CD4-positive, alpha-beta T cell treated with Interleukin-21 for 1 hour (primary cell): ENCODE measurements around the gene ZMIZ2.
"Not testable (repeated sequence)": the region's sequence is repeated elsewhere in the genome, so short reads cannot be mapped to it uniquely, and the experiment has no call there.

Experiments
- DNase-seq: peaks from one replicate; pipeline ENCODE4 v3.0.0-alpha.2; 2020

ZMIZ2 gene

DNA sequence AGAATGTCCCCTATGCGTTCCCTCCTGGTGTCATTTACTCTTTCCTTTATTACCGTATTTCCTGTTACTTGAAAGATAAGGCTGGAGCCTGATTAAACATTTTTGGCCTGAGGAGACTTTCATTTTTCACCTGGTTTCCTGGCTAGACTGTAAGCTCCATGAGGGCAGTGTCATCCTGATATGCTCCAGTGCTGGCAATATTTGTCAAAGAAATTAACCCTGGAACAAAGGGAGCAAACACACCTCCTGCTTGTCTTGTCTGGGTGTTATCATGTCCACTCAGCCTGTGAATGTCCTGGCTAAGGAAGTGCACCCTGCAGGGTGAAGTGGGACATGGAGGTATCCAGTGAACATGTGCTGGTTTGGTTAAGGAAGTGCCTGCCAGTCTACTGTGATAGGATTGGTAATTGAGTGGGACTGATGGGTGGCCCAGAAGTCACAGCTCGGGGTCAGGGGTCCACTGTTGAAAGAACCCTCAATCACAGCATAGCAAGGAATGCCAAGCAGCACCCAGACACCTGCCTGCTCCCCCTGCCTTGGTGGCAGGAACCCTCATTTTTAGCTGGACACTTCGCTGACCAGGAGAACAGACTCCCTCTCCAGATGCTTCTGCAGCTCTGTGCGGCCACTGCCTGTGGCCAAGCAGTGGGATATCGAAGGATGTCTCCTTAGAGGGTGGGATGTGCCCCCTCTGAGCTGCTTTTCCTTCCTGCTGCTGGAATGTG, 26.9 kb downstream of the ZMIZ2 start:
- DNase-seq: no peak

DNA sequence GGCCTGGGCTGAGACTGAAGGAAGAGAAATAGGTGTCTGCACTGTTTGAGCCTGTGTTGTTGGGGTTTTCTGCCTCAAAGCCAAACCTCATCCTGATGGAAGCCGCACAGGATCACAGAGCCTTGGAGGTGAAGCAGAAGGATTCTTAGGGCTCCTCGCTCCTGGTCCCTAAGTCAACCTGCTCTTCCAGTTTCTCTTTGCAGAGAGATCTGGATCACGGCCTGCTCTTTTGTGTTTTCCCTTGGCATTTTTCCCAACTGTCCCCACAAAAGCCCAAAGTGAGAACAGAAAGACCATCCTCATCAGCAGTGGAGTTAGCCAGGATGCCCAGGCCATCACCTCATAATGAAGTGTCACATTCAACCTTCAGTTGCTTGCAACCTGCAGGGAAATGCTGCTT, 27.6 kb downstream of the ZMIZ2 start:
- DNase-seq: no peak

DNA sequence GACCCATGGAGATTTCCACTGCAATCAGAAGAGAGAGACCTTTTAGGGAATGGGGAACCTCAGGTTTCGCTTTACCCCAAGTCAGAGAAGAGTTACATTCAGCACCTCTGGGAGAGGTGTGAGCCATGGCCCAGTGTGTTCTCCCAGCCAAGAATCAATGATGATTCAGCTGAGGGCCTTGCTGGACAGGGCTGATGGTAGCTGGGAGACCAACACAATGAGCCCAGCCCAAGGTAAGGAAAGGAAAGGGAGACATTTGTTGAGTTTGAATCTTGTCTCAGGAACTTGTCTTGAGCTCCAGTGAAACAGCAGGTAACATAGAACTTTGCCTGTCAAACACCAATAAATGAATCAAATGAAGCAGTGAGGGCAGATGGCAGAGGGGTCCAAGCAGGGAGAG, 33.8 kb downstream of the ZMIZ2 start:
- DNase-seq: no peak

DNA sequence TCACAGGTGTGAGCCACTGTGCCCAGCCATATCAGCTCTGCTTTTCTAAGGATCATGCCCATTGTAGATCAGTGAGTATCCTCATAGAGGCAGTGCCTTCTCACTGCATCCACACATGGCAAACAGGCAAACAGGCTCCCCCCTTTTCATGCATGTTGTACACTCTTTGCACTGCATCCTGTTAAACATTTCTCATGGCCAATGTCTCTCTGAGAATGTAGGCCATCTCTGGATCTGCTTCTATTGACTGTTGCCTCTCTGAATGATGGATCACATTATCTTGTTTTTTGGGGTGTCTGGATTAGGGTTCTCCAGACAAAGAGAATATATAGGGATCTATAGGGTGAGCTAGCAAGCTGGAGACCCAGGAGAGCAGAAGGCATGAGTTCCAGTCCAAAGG, 34.8 kb downstream of the ZMIZ2 start:
- no peak for DNase-seq

DNA sequence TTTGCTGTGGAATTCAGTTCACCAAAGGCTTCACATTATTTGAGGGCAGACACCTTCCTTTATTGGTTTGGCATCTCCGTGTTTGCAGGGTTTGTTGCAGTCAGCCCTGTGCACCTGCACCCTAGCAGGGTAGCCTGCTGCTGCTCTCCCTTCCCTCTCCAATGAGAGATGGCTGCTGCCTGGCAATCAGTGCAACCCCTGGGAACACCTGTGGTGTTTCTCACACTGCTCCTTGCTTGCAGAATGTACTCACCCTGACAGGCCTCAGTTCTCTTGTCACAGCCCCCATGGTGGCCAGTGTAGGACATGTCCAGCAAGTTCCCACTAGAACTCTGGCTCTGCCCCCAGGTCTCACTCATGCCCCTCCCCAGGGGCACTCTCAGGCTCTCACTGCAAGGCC, 35.7 kb downstream of the ZMIZ2 start:
- no peak for DNase-seq

DNA sequence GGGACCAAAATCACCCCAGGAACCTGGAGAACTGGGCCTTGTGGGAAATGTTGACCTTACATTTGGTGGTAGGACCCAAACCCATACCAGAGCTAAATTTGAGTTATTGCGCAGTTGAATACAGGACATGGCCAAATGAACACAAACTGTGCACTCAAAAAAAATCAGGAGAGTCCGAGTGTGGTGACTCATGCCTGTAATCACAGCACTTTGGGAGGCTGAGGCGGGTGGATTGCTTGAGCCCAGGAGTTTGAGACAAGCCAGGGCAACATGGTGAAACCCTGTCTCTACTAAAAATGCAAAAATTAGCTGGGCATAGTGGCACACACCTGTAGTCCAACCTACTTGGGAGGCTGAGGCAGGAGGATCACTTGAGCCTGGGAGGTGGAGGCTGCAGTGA, 36.6 kb downstream of the ZMIZ2 start:
- not testable (repeated sequence) for DNase-seq

DNA sequence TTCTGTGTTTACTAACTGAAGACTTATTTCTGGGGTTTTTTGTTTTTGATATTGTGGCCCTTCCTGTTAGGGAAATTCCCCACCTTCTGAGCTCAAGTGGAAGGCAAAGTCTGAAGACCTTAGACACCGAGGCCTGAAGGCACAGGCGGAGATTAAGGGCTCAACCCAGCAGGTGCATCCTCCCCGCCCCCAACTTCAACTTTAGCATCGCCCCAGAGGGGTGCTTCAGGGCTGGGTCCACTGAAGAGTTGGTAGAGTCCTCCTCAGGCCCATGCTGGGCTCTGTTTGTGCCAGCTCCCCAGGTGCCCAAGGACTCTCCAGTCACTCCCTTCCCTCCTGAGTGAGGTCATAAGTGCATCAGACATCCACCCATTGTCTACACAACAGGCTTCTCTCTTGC, 38.4 kb downstream of the ZMIZ2 start:
- no peak for DNase-seq

DNA sequence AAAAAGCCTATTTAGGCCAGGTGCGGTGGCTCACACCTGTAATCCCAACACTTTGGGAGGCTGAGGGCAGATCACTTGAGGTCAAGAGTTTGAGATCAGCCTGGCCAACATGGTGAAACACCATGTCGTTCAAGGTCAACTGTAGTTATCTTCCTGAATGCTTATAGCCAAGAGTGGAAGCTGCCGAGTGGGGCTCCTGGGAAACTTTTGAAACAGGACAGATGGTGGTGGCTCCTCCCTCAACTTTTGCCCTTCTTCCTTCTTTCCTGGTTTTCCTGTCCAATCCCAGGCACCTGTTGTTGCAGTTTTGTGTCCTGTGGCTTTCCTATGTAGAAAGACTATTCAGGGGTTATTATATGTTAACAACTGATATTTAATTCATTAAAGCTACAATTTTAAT, 39.1 kb downstream of the ZMIZ2 start:
- no peak for DNase-seq

DNA sequence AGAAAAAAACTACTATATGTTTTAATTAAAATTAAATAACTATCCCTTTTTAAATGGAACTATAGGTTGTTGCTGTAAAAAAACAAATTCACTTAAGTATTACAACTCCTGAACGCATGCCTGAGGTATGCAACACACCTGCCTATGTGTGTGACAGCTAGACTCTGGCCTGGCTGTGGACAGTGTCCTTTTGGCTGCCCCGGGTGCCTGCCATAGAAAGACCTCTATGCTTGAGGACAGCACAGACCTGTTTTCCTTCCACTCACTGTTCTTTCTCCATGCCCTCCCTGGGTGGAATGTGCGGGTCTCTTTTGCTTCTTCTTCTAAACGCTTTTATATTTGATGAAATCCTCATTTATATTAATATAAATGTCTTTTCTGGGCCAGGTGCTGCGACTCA, 41.3 kb downstream of the ZMIZ2 start:
- DNase-seq: no peak

DNA sequence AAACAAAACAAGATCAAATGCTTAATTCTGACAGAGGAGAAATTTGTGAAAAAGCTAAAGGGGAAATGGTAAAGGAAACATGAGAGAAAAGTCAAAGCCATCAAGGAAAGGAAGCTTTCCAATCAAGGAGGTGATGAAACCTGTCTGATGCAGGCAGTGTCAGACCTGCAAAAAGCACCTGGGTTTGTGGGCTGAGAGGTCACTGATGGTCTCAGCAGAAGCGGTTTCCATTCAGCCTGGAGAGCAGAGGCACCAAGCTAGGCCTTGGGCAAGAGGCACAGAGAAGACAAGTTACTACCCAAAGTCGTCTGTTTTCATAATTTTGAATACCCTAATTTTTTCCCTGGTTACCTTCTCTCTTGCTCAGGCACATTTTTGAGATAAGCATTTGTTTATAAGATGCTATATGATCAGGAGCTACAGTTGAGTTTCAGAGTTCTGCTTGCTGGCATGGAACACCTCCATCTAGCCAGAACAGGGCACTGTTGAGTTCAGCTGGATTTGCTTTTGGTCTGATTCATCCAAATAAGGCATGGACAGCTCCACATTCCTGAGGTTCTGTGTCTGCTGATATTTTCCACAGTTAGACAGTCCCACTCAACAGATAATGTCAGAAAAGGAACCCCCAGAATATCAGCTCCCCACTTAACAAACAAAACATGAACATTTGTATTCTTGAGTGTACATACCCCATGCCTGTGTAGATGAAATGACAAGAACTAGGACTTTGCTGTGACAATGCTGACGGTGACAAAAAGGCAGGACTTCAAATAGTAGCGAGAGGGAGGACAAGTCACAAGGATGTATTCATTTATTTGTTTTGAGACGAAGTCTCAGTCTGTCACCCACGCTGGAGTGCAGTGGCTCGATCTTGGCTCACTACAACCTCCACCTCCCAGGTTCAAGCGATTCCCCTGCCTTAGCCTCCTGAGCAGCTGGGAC, 42.9 kb downstream of the ZMIZ2 start:
- no peak for DNase-seq

DNA sequence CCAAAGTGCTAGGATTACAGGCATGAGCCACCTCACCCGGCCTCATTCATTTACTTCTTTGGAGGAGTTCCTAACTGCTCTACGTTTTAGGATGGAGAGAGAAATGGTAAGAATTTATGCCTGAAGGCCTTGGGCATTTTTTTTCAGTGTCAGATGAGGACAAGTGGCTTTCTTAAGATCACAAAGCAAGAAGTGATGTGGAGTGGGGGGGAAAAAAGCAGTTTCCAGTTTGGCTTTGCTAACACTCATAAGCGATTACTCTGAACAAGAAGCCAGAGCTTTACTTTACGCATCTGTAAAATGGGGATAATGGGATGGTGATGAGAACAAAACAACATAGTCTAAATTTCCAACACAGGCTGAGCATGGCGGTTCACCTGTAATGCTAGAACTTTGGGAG, 45.3 kb downstream of the ZMIZ2 start:
- no peak for DNase-seq

DNA sequence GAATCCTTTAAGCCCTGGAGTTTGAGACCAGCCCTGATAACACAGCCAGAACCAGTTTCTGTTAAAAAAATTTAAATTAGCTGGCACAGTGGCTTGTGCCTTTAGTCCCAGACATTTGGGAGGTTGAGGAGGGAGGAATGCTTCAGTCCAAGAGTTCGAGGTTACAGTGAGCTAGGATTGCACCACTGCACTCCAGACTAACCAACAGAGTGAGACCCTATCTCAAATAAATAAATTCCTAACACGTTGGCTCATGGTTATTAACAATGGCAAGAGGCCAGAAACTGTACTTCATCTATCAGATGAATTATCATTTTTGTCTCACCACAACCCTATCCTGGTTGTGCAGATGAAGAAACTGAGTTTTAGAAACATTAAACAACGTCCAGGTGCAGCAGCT, 45.7 kb downstream of the ZMIZ2 start:
- no peak for DNase-seq

DNA sequence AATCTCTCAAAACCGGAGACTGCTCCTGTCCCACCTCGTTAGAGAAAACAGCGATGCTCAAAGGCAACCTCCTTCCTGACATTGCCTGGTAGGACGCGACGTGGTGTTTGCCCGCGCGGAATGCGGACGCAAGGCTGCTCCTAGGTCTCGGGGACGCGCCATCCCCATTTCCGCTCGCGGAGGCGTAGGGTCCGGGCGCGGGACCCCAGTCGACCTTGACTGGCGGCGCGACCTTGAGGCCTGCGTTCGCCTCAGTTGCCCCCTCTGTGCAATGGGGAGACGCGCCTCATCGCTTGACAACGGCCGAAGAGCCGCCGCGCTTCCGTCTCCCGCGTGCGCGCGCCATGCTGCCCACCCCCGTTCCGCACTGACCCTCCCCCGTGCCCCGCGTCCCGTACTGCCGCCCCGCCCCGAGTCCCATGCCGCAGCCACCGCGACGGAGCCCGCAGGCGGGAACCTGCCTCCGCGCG, 47.4 kb downstream of the ZMIZ2 start:
- DNase-seq: no peak

DNA sequence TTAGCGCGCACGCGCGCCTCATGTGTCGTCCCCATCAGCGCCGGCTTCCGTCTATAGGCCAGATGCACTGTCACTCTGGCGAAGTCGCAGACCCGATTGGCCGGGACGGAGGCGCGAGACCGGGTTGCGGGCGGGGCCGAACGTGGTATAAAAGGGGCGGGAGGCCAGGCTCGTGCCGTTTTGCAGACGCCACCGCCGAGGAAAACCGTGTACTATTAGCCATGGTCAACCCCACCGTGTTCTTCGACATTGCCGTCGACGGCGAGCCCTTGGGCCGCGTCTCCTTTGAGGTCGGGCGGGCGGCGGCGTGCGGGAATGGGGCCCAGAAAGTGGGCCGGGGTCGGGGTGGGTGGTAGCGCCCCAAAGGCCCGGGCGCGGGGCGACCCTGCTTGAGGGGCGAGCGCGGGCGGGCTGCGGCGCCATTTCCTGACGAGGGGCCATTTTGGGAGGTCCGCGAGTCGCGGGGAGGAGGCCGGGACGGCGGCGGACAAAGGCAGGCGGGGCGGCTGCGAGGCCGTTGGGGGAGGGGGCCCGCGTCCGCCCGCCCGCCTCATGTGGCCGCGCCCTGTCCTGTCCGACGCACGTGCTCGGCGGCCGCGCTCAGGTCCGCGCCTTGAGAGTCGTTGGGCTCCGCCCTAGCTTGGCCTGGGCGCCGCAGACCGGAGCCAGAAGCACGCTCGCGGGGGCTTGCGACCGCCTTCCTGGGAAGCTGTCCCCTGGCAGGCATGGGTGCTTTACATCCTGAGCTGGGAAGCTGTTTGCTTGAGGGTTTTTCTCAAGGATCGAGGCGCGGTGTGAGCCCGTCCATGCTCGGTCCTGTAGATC, 48.1 kb downstream of the ZMIZ2 start, which contains the start of gene PPIA:
Gene PPIA (plus strand): TSS at position 178 of the 825 bp plus-strand sequence. CDS start 44 bp downstream, at position 222.
- peak; percentile 99 for DNase-seq

DNA sequence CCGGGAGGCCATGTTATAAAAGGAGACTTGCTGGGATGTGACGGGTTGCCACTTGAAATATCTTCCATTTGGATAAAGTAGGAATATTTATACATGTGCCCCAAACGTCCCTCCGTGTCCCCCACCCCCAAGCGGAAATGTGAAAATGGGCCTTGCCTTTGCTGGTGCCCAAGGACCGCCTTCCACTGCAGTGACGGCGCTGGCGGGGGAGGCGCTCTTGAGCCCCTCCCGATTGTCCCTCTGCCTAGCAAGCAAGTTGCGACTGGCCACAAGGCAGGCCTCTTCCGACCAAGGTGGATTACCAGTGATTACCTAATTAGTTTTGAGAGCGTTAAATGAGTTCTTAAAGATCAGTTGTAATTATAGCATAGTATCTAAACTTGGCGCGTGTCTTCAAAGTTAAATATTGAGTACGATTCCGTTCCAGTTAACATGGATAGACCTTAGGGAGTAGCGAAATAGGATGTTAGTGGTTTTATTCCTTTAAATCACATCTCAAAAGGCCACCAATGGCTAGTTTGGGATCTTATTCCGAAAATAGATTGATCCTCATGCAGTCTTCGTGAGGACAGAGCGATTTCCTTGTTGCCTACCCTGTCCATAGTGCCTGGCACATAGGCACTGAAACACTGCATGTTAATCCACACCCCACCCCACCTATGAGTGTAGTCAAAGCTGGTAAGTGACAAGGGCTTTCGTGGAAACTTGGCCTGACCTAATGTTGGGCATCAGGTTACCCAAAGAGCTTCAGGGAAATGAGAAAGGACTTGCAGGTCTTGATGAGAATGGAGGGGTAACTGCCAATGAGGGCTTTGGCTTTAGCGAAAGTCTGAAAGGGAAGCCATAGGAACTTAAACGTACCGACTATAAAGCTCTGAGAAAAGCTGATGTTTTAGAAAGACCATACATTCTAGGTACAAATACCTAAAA, 48.9 kb downstream of the ZMIZ2 start:
- DNase-seq: peak; percentile 91

DNA sequence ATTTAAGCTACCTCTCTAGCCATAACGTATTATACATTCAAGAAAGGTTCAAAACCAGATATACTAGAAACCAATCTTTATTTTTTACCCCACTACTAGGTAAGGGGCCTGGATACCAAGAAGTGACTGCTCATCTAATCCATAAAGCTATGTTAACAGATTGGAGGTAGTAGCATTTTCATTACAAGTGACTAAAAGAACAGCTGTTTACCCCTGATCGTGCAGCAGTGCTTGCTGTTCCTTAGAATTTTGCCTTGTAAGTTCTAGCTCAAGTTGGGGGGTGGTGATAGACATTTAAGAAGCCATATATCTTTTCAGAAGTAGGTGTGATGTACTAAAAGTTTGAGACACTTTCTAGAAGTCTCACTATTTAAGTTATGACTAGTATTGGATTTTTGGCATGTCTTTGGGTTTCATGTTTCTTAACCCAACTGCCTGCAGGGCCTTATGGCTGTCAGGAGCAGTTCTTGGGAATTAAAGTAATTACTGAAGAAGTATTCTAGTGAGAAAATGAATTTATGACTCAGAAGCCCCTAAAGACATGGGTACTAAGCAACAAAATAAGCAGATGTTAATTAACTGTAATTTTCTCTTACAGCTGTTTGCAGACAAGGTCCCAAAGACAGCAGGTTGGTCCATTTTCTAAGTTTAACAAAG, 50.1 kb downstream of the ZMIZ2 start:
- no peak for DNase-seq

DNA sequence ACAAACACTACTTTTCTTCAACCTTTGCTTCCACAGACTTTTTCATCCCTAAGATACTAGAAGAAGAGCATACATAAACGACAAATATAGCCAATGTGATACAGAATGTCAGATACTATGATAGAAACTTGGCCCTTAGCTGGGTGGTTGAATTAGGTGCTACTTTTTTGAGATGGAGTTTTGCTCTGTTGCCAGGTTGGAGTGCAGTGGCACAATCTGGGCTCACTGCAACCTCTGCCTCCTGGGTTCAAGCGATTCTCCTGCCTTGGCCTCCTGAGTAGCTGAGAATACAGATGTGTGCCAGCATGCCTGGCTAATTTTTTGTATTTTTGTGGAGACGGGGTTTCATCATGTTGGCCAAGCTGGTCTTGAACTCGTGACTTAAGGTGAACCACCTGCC, 51.3 kb downstream of the ZMIZ2 start:
- no peak for DNase-seq

DNA sequence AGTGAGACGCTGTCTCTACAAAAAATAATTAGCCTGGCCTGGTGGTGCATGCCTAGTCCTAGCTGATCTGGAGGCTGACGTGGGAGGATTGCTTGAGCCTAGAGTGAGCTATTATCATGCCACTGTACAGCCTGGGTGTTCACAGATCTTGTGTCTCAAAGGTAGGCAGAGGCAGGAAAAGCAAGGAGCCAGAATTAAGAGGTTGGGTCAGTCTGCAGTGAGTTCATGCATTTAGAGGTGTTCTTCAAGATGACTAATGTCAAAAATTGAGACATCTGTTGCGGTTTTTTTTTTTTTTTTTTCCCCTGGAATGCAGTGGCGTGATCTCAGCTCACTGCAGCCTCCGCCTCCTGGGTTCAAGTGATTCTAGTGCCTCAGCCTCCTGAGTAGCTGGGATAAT, 53.2 kb downstream of the ZMIZ2 start:
- DNase-seq: no peak

DNA sequence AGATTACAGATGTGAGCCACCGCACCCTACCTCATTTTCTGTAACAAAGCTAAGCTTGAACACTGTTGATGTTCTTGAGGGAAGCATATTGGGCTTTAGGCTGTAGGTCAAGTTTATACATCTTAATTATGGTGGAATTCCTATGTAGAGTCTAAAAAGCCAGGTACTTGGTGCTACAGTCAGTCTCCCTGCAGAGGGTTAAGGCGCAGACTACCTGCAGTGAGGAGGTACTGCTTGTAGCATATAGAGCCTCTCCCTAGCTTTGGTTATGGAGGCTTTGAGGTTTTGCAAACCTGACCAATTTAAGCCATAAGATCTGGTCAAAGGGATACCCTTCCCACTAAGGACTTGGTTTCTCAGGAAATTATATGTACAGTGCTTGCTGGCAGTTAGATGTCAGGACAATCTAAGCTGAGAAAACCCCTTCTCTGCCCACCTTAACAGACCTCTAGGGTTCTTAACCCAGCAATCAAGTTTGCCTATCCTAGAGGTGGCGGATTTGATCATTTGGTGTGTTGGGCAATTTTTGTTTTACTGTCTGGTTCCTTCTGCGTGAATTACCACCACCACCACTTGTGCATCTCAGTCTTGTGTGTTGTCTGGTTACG, 53.9 kb downstream of the ZMIZ2 start:
- no peak for DNase-seq

DNA sequence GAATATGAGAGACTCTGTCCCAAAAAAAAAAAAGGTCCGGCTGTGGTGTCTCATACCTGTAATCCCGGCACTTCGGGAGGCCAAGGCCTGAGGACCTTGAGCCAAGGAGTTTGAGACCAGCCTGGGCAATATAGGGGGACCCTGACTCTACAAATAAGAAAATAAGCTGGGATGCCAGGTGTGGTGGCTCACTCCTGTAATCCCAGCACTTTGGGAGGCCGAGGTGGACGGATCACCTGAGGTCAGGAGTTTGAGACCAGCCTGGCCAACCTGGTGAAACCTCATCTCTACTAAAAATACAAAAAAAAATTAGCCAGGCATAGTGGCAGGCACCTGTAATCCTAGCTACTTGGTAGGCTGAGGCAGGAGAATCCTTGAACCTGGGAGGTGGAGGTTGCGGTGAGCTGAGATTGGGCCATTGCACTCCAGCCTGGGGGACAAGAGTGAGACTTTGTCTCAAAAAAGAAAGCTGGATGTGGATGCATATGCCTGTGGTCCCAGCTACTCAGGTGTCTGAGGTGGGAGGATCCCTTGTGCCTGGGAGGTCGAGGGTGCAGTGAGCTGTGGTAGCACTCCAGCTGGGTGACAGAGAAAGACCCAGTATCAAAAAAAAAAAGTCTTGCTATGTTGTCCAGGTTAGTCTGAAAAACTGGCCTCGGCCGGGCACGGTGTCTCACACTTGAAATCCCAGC, 55.3 kb downstream of the ZMIZ2 start:
- DNase-seq: not testable (repeated sequence)
